ENCODE data around the gene CLEC2L.

DNA sequence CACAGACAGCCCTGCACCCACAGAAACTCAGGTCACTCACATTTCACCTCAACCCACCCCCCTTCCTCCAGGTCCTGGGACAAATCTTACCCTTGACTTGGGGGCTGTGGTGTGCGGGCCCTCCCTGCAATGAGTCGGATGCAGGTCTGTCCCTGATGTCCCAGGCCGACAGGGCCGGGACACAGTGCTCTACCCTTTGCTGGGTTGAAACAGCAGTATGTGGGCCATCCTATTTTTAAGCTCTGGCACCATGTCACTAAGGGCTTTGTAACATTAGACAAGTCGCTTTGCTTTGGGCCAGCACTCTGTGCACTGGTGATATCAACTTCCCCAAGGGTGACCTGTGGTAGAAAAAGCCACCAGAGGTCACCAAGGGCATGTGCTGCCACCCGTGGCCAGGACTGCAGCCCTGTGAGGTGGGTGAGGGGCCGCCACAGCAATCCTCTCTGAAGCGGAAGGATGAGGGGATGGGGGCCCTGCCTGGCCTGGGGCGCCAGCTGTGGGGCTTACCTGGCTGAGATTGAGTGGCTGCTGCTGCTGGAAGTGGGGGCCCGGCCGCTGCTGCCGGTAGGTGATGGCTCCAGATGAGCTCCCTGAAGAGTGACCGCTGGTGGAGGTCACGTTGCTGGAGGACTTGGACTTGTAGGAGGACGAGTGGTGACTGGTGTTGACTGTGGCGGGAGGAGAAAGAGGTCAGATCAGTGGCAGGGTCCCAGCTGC lies 51.3 kb downstream of the CLEC2L start:
- TF ChIP-seq POLR2AphosphoS5 (IDR thresholded peaks at IDR 0.05; ENCODE audit: low read depth, low read length) (no peak), SPI1 (IDR thresholded peaks at IDR 0.05; ENCODE audit: low read depth, low read length) (no peak), POLR2A (IDR thresholded peaks at IDR 0.05; ENCODE audit: low read depth, low read length) (no peak), TAF1 (IDR thresholded peaks at IDR 0.05; ENCODE audit: low read depth, low read length) (no peak)
